Body of pancreas (tissue), 4 donors: Measurements from ENCODE around the gene ENG.

Experiments
- CTCF ChIP-seq, 7 experiments: fragments of 450-650 bp in 4 of 7; fragments of 200-600 bp in 3 of 7; sonication (generic) in 3 of 7; IDR thresholded peaks; one replicate each; pipeline ENCODE4 v1.5.1; 2016 to 2019; ENCODE audit warnings: antibody characterized with exemption in 7 of 7
- POLR2A ChIP-seq, 3 donors: fragments of 450-650 bp; IDR thresholded peaks; one replicate each; pipeline ENCODE4 v1.6.1; 2016; ENCODE audit warnings: antibody characterized with exemption in 3 of 3, mild to moderate bottlenecking in 2 of 3

GRCh38 chr9:127868278-127868902 lies 13.9 kb upstream of the ENG start:
- TF ChIP-seq CTCF (IDR thresholded peaks at IDR 0.05) (no peak), POLR2A (IDR thresholded peaks at IDR 0.05) (no peak)
